Tibial nerve (tissue), 4 donors: ENCODE data around the gene STAC3.

Source experiments
- CTCF ChIP-seq, 5 experiments: fragments of 200-600 bp in 3 of 5; fragments of 450-650 bp in 2 of 5; sonication (generic) in 3 of 5; IDR thresholded peaks; one replicate each; pipeline ENCODE4 v1.5.1; 2016 to 2019; ENCODE audit warnings: antibody characterized with exemption in 5 of 5, mild to moderate bottlenecking in 3 of 5, moderate library complexity in 2 of 5
- EP300 ChIP-seq, 2 donors: sonication (generic); formaldehyde crosslinking; IDR thresholded peaks; one replicate each; pipeline ENCODE4 v1.6.1; 2017; ENCODE audit warnings: antibody characterized with exemption in 2 of 2, mild to moderate bottlenecking in 1 of 2

GRCh38 chr12:57201219-57201618 lies 49.8 kb downstream of the STAC3 start:
- TF ChIP-seq CTCF (IDR thresholded peaks at IDR 0.05) = no peak
- TF ChIP-seq EP300 (IDR thresholded peaks at IDR 0.05) = no peak
